ENCODE data around the gene NUP188. TPM values are rescaled to one million over a fixed set of nuclear protein-coding genes. Genes with fewer than 3 reads are reported as not detected.

The NUP188 gene
- total and polyA plus RNA-seq, 2 of the 4 experiments (the other 2 are of a cell fraction) = 53.0 to 59.1 TPM

- H2BK5ac ChIP-seq (ENCODE audit: low read depth, low read length, poor library complexity, severe bottlenecking) = no peak overlapping the region
- 100% methylated on average over 1 of the region's 5 CpGs; no CpG with 5 or more reads in 1 of the 2 experiments for WGBS, 2 experiments (ENCODE audit: extremely low coverage in 2 of 2, insufficient read length in 1 of 2)
- no peak overlapping the region for H3K56ac ChIP-seq (ENCODE audit: extremely low read depth, insufficient read depth, low read length)
- dilution Hi-C loops (cut with HindIII; ENCODE audit: low sequenced_read_pairs, unreplicated experiment) = no loop called here
- H4K20me1 ChIP-seq (ENCODE audit: insufficient read depth, low read length) = no peaks in the 10 kb centered on the region
- H3K27ac ChIP-seq (ENCODE audit: insufficient read depth, low read length) = no peak overlapping the region
- H4K91ac ChIP-seq (ENCODE audit: insufficient read depth, low read depth, low read length) = no peak overlapping the region
- ATAC-seq (ENCODE audit: low read depth) (no peak), DNase-seq (no peak)
- no peak overlapping the region for H3K4ac ChIP-seq (ENCODE audit: low read depth, low read length)
- no peak overlapping the region for H3K23ac ChIP-seq (ENCODE audit: low read depth, low read length)
- no peak overlapping the region for H2AFZ ChIP-seq (replicated peaks; ENCODE audit: low read length, poor library complexity)
- H3K9ac ChIP-seq (ENCODE audit: low read depth, low read length) = no peak overlapping the region
- H2AK5ac ChIP-seq (ENCODE audit: low read depth, low read length) = no peak overlapping the region
- no peak overlapping the region for H4K8ac ChIP-seq (ENCODE audit: low read depth in 2 of 2, low read length in 2 of 2)
- ChIA-PET POLR2A (ENCODE audit: unreplicated experiment) (no interaction called here), CTCF (no interaction called here)
- in situ Hi-C loops (cut with MboI; ENCODE audit: low sequenced_read_pairs) = no loop called here
- no peaks in the 10 kb centered on the region for H3K4me1 ChIP-seq (ENCODE audit: control insufficient read depth, insufficient read depth, low read length)
- no peak for TF ChIP-seq MAFK (IDR thresholded peaks at IDR 0.05; ENCODE audit: low read depth, low read length)
- no peak for TF ChIP-seq SMC3 (IDR thresholded peaks at IDR 0.05; ENCODE audit: low read depth, low read length)
- TF ChIP-seq FOS (IDR thresholded peaks at IDR 0.05; ENCODE audit: low read depth, low read length) = no peak
- no peak for TF ChIP-seq MXI1 (IDR thresholded peaks at IDR 0.05; ENCODE audit: borderline replicate concordance, low read depth, low read length)
- TF ChIP-seq BHLHE40 (IDR thresholded peaks at IDR 0.05; ENCODE audit: low read depth, low read length) = no peak
- TF ChIP-seq, protein P1, sequence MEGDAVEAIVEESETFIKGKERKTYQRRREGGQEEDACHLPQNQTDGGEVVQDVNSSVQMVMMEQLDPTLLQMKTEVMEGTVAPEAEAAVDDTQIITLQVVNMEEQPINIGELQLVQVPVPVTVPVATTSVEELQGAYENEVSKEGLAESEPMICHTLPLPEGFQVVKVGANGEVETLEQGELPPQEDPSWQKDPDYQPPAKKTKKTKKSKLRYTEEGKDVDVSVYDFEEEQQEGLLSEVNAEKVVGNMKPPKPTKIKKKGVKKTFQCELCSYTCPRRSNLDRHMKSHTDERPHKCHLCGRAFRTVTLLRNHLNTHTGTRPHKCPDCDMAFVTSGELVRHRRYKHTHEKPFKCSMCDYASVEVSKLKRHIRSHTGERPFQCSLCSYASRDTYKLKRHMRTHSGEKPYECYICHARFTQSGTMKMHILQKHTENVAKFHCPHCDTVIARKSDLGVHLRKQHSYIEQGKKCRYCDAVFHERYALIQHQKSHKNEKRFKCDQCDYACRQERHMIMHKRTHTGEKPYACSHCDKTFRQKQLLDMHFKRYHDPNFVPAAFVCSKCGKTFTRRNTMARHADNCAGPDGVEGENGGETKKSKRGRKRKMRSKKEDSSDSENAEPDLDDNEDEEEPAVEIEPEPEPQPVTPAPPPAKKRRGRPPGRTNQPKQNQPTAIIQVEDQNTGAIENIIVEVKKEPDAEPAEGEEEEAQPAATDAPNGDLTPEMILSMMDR (conservative IDR thresholded peaks at IDR 0.05; ENCODE audit: low read depth, low read length) = no peak
- no peak for TF ChIP-seq POLR2A (IDR thresholded peaks at IDR 0.05; ENCODE audit: low read depth, low read length)
- TF ChIP-seq RFX5 (IDR thresholded peaks at IDR 0.05; ENCODE audit: low read depth, low read length) = no peak
- TF ChIP-seq USF2 (IDR thresholded peaks at IDR 0.05; ENCODE audit: low read depth, low read length) = no peak
- TF ChIP-seq RAD21 (IDR thresholded peaks at IDR 0.05; ENCODE audit: low read length) = no peak
- TF ChIP-seq CEBPB (IDR thresholded peaks at IDR 0.05; ENCODE audit: low read depth, low read length) = no peak
- TF ChIP-seq RCOR1 (IDR thresholded peaks at IDR 0.05; ENCODE audit: insufficient replicate concordance, low read length) = no peak
- TF ChIP-seq, protein P2, sequence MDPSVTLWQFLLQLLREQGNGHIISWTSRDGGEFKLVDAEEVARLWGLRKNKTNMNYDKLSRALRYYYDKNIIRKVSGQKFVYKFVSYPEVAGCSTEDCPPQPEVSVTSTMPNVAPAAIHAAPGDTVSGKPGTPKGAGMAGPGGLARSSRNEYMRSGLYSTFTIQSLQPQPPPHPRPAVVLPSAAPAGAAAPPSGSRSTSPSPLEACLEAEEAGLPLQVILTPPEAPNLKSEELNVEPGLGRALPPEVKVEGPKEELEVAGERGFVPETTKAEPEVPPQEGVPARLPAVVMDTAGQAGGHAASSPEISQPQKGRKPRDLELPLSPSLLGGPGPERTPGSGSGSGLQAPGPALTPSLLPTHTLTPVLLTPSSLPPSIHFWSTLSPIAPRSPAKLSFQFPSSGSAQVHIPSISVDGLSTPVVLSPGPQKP (IDR thresholded peaks at IDR 0.05; ENCODE audit: borderline replicate concordance, low read depth, low read length) = no peak
- TF ChIP-seq MAZ (IDR thresholded peaks at IDR 0.05; ENCODE audit: borderline replicate concordance, low read depth, low read length) = no peak
- intact Hi-C loops (cut with micrococcal nuclease) = no loop called here
- H3K9me1 ChIP-seq (ENCODE audit: insufficient read depth, low read length) = no peaks in the 10 kb centered on the region
- H3K36me3 ChIP-seq (ENCODE audit: control insufficient read depth, insufficient read depth, low read length) = peaks cover 60% of the 10 kb centered on the region
- H3K18ac ChIP-seq (ENCODE audit: low read depth, low read length) = no peak overlapping the region
- no peaks in the 10 kb centered on the region for H3K27me3 ChIP-seq (ENCODE audit: control insufficient read depth, insufficient read depth, low read length)
- H3K79me1 ChIP-seq (ENCODE audit: low read depth in 1 of 2, low read length in 2 of 2) = peaks cover 2 to 3% of the 10 kb centered on the region in 2 experiments; a peak in 3 of 4 replicates
- H3K4me2 ChIP-seq (ENCODE audit: low read depth, low read length) = no peak overlapping the region
- H2BK20ac ChIP-seq (ENCODE audit: low read depth, low read length) = no peak overlapping the region
- no peak overlapping the region for H3K14ac ChIP-seq (replicated peaks; ENCODE audit: low read depth, low read length)
- H2BK120ac ChIP-seq (ENCODE audit: low read depth, low read length) = no peak overlapping the region
- no TSS peak for BruUV-seq (replicated peaks)
- H3K4me3 ChIP-seq (ENCODE audit: insufficient read depth, low read depth, low read length) = no peak overlapping the region
- no peak overlapping the region for H2AK9ac ChIP-seq (replicated peaks; ENCODE audit: low read depth, low read length, poor library complexity)
- no peak overlapping the region for H4K5ac ChIP-seq (ENCODE audit: low read depth, low read length)
- H2BK15ac ChIP-seq (ENCODE audit: low read depth, low read length) = no peak overlapping the region
- no peaks in the 10 kb centered on the region for H3K9me3 ChIP-seq (ENCODE audit: control insufficient read depth, insufficient read depth, low read length)
These were observed 48.3 kb downstream of the NUP188 start for GRCh38 chr9:128995791-128996190.
